H9 (cell line): ENCODE data around the gene FAIM2. TPM values are rescaled to one million over a fixed set of nuclear protein-coding genes. Genes with fewer than 3 reads are reported as not detected.

Source experiments
- DNase-seq: peaks from one replicate; pipeline ENCODE4 v3.0.0-alpha.2; 2017
- H2AFZ ChIP-seq: one replicate; pipeline ENCODE4 v1.6.1; 2013; ENCODE audit warnings: mild to moderate bottlenecking, low read length, control low read depth, moderate library complexity
- H2AK5ac ChIP-seq: 2 replicates; pipeline ENCODE4 v1.6.1; 2013; ENCODE audit warnings: low read length, control low read depth, mixed read lengths; ENCODE audit not compliant: insufficient read length
- H2BK120ac ChIP-seq: one replicate; pipeline ENCODE4 v1.6.1; 2013; ENCODE audit warnings: low read depth, mild to moderate bottlenecking, low read length, control low read depth, inconsistent platforms; ENCODE audit not compliant: poor library complexity, severe bottlenecking
- H2BK12ac ChIP-seq: 2 replicates; pipeline ENCODE4 v1.6.1; 2013; ENCODE audit warnings: low read length, control low read depth, mixed read lengths, low read depth; ENCODE audit not compliant: insufficient read length
- H2BK15ac ChIP-seq: 2 replicates; pipeline ENCODE4 v1.6.1; 2013; ENCODE audit warnings: low read depth, low read length, control low read depth
- H2BK20ac ChIP-seq: one replicate; pipeline ENCODE4 v1.6.1; 2013; ENCODE audit warnings: low read depth, mild to moderate bottlenecking, low read length, control low read depth, inconsistent platforms; ENCODE audit not compliant: poor library complexity, severe bottlenecking
- H2BK5ac ChIP-seq: 2 replicates; pipeline ENCODE4 v1.6.1; 2013; ENCODE audit warnings: low read length, control low read depth, mixed read lengths; ENCODE audit not compliant: insufficient read length
- H3K14ac ChIP-seq: 2 replicates; pipeline ENCODE4 v1.6.1; 2013; ENCODE audit warnings: low read length, control low read depth; ENCODE audit not compliant: insufficient read depth
- H3K18ac ChIP-seq: 2 replicates; pipeline ENCODE4 v1.6.1; 2013; ENCODE audit warnings: low read depth, mild to moderate bottlenecking, mixed read lengths, low read length, control low read depth; ENCODE audit not compliant: insufficient read length
- H3K23ac ChIP-seq: 2 replicates; pipeline ENCODE4 v1.6.1; 2013; ENCODE audit warnings: low read length, control low read depth, mixed read lengths, low read depth; ENCODE audit not compliant: insufficient read length
- H3K23me2 ChIP-seq: 2 replicates; pipeline ENCODE4 v1.6.1; 2013; ENCODE audit warnings: low read depth, mild to moderate bottlenecking, mixed read lengths, low read length, control low read depth; ENCODE audit not compliant: insufficient read length, poor library complexity, severe bottlenecking
- H3K27ac ChIP-seq: 2 replicates; pipeline ENCODE4 v1.5.1; 2013; ENCODE audit warnings: low read length, control low read depth, mixed read lengths, low read depth; ENCODE audit not compliant: insufficient read length
- H3K27me3 ChIP-seq: 2 replicates; pipeline ENCODE4 v1.6.1; 2013; ENCODE audit warnings: low read length, control low read depth, inconsistent platforms; ENCODE audit not compliant: insufficient read depth
- H3K4ac ChIP-seq: 2 replicates; pipeline ENCODE4 v1.6.1; 2013; ENCODE audit warnings: low read depth, mild to moderate bottlenecking, control low read depth, inconsistent platforms, low read length, moderate library complexity
- H3K4me1 ChIP-seq: 2 replicates; pipeline ENCODE4 v1.6.1; 2013; ENCODE audit warnings: low read length, control low read depth, inconsistent platforms; ENCODE audit not compliant: insufficient read depth
- H3K4me2 ChIP-seq: 2 replicates; pipeline ENCODE4 v1.6.1; 2013; ENCODE audit warnings: low read length, control low read depth, mixed read lengths; ENCODE audit not compliant: insufficient read length, insufficient read depth
- H3K56ac ChIP-seq: 2 replicates; pipeline ENCODE4 v1.6.1; 2013; ENCODE audit warnings: low read depth, mild to moderate bottlenecking, mixed read lengths, low read length, control low read depth; ENCODE audit not compliant: insufficient read length
- H3K79me1 ChIP-seq: 2 replicates; pipeline ENCODE4 v1.6.1; 2013; ENCODE audit warnings: low read depth, mild to moderate bottlenecking, moderate library complexity, low read length, control low read depth, inconsistent platforms; ENCODE audit not compliant: insufficient read depth, poor library complexity, severe bottlenecking
- H3K79me2 ChIP-seq: 2 replicates; pipeline ENCODE4 v1.6.1; 2013; ENCODE audit warnings: low read length, control low read depth, inconsistent platforms; ENCODE audit not compliant: insufficient read depth
- H3K9ac ChIP-seq: 2 replicates; pipeline ENCODE4 v1.6.1; 2013; ENCODE audit warnings: low read length, control low read depth, mixed read lengths; ENCODE audit not compliant: insufficient read length; ENCODE audit errors: extremely low read depth
- H3K9me3 ChIP-seq: one replicate; pipeline ENCODE4 v1.6.1; 2013; ENCODE audit warnings: low read depth, low read length, inconsistent platforms; ENCODE audit not compliant: control insufficient read depth
- H3T11ph ChIP-seq: one replicate; pipeline ENCODE4 v1.6.1; 2013; ENCODE audit warnings: mild to moderate bottlenecking, low read length, control low read depth, inconsistent platforms
- H4K20me1 ChIP-seq: one replicate; pipeline ENCODE4 v1.6.1; 2013; ENCODE audit not compliant: control insufficient read depth, insufficient read length, insufficient read depth
- H4K5ac ChIP-seq: 2 replicates; pipeline ENCODE4 v1.6.1; 2013; ENCODE audit warnings: low read depth, mild to moderate bottlenecking, mixed read lengths, low read length, control low read depth; ENCODE audit not compliant: insufficient read length
- H4K8ac ChIP-seq: replicated peaks from 2 replicates; pipeline ENCODE4 v1.6.1; 2013; ENCODE audit warnings: low read length, control low read depth, mixed read lengths, low read depth; ENCODE audit not compliant: insufficient read length
- H4K91ac ChIP-seq: 2 replicates; pipeline ENCODE4 v1.6.1; 2013; ENCODE audit warnings: low read depth, mild to moderate bottlenecking, moderate library complexity, mixed read lengths, low read length, control low read depth; ENCODE audit not compliant: insufficient read length
- H3K27ac Mint-ChIP-seq, 3 experiments: 2 replicates in 2 of 3; 3 replicates in 1 of 3; pipeline ENCODE4 v1.8.0; 2020 to 2021; ENCODE audit warnings: mixed read lengths in 3 of 3, mild to moderate bottlenecking in 1 of 3, moderate library complexity in 1 of 3
- H3K27me3 Mint-ChIP-seq: 2 replicates; pipeline ENCODE4 v1.8.0; 2021; ENCODE audit warnings: low read depth, mild to moderate bottlenecking, moderate library complexity, mixed read lengths
- H3K36me3 Mint-ChIP-seq, 3 experiments: 2 replicates in 2 of 3; 3 replicates in 1 of 3; pipeline ENCODE4 v1.8.0; 2020 to 2021; ENCODE audit warnings: low read depth in 3 of 3, mixed read lengths in 3 of 3; ENCODE audit not compliant: insufficient read depth in 1 of 3
- H3K4me1 Mint-ChIP-seq, 2 experiments: 2 replicates each; pipeline ENCODE4 v1.8.0; 2020; ENCODE audit warnings: mixed read lengths in 2 of 2
- H3K4me3 Mint-ChIP-seq, 2 experiments: 2 replicates in 1 of 2; 3 replicates in 1 of 2; pipeline ENCODE4 v1.8.0; 2020 to 2021; ENCODE audit warnings: mild to moderate bottlenecking in 2 of 2, mixed read lengths in 2 of 2, moderate library complexity in 1 of 2
- H3K9me3 Mint-ChIP-seq, 2 experiments: 2 replicates in 1 of 2; 3 replicates in 1 of 2; pipeline ENCODE4 v1.8.0; 2020; ENCODE audit warnings: mild to moderate bottlenecking in 2 of 2, mixed read lengths in 2 of 2, moderate library complexity in 1 of 2
- WGBS: extraction: QIAGEN DNeasy Blood & Tissue Kit; methylation state at CpG from one replicate; pipeline ENCODE4 v1.1.7; 2013; ENCODE audit warnings: missing lambda C conversion rate, low lambda C conversion rate, mixed read lengths; ENCODE audit not compliant: insufficient read length; ENCODE audit errors: extremely low coverage; 5-methylcytosine and 5-hydroxymethylcytosine counted together
- total RNA-seq: library from RNA; stranded (reverse); gene quantifications from 2 replicates; pipeline ENCODE4 v1.2.1, GENCODE V29; 2021
- TF ChIP-seq, protein P1 (sequence below): fragments of 200-600 bp; sonication (generic); conservative IDR thresholded peaks from 3 replicates; pipeline ENCODE4 v1.8.0; 2021; ENCODE audit warnings: antibody characterized with exemption, mild to moderate bottlenecking

Gene FAIM2
- total RNA-seq, 1 experiment from 2014 or later = 0.42 TPM

DNA sequence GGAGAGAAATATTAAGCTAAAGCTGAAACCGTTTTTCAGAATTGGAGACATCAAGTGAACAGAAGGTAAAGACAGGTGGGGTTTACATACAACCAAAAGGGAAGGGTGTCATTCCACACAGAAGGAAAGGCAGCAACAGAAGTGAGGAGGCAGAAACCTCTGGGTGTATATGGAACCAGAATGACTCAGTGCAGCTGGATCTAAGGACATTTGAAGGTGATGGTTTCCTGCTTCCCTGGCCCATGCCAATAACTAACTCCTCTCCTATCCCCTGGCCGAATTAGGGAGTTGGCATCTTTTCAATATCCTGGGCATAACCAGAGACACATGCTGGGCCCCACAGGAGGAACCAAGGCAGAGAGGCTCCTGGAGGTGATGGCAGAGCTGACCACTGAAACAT, 83.9 kb downstream of the FAIM2 start:
- WGBS = no CpG with 5 or more reads among the region's 2 CpGs
- Mint-ChIP-seq H3K36me3 (peaks cover 13 to 22% (median 21%) of the 10 kb centered on the region in 3 experiments), H3K9me3 (no peaks in the 10 kb centered on the region), H3K4me1 (peaks cover 13 to 34% of the 10 kb centered on the region in 2 experiments), H3K27ac (peak overlapping the region in 1 of 3 experiments; percentile 7; a peak in 2 of 7 replicates), H3K4me3 (no peak overlapping the region), H3K27me3 (no peaks in the 10 kb centered on the region)
- H2BK12ac ChIP-seq = no peak overlapping the region
- no peak overlapping the region for H3K23ac ChIP-seq
- no peaks in the 10 kb centered on the region for H3K23me2 ChIP-seq
- no peak overlapping the region for H3K56ac ChIP-seq
- H3T11ph ChIP-seq = no peak overlapping the region
- no peak overlapping the region for H4K91ac ChIP-seq
- no peak overlapping the region for H2BK5ac ChIP-seq
- peaks cover 2% of the 10 kb centered on the region; the same call in 1 of the 2 replicates for H3K79me2 ChIP-seq
- H3K4me2 ChIP-seq = no peak overlapping the region
- no peaks in the 10 kb centered on the region for H3K79me1 ChIP-seq
- H2AFZ ChIP-seq = no peak overlapping the region
- H2BK15ac ChIP-seq = no peak overlapping the region
- H3K27ac ChIP-seq = no peak overlapping the region
- no peaks in the 10 kb centered on the region for H3K27me3 ChIP-seq
- no peak overlapping the region for H4K5ac ChIP-seq
- TF ChIP-seq, protein P1, sequence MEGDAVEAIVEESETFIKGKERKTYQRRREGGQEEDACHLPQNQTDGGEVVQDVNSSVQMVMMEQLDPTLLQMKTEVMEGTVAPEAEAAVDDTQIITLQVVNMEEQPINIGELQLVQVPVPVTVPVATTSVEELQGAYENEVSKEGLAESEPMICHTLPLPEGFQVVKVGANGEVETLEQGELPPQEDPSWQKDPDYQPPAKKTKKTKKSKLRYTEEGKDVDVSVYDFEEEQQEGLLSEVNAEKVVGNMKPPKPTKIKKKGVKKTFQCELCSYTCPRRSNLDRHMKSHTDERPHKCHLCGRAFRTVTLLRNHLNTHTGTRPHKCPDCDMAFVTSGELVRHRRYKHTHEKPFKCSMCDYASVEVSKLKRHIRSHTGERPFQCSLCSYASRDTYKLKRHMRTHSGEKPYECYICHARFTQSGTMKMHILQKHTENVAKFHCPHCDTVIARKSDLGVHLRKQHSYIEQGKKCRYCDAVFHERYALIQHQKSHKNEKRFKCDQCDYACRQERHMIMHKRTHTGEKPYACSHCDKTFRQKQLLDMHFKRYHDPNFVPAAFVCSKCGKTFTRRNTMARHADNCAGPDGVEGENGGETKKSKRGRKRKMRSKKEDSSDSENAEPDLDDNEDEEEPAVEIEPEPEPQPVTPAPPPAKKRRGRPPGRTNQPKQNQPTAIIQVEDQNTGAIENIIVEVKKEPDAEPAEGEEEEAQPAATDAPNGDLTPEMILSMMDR = no peak
- DNase-seq = no peak
- H3K14ac ChIP-seq = no peak overlapping the region
- H2BK120ac ChIP-seq = no peak overlapping the region
- no peaks in the 10 kb centered on the region for H4K20me1 ChIP-seq
- H3K18ac ChIP-seq = no peak overlapping the region
- no peak overlapping the region for H2BK20ac ChIP-seq
- no peaks in the 10 kb centered on the region; the same call in 1 of the 2 replicates for H3K4me1 ChIP-seq
- no peaks in the 10 kb centered on the region for H3K9me3 ChIP-seq
- H2AK5ac ChIP-seq = no peak overlapping the region
- H3K4ac ChIP-seq = no peak overlapping the region
- no peak overlapping the region for H3K9ac ChIP-seq
- no peak overlapping the region for H4K8ac ChIP-seq
